Transverse colon (tissue), 3 donors: ENCODE measurements around the gene MROH2A.

Source experiments
- CTCF ChIP-seq, 5 experiments: fragments of 200-600 bp in 3 of 5; fragments of 450-650 bp in 2 of 5; sonication (generic) in 3 of 5; IDR thresholded peaks; 1 replicate in 2 of 5; 2 replicates in 3 of 5; pipeline ENCODE4 v1.5.1; 2016 to 2017; ENCODE audit warnings: antibody characterized with exemption in 5 of 5, inconsistent platforms in 3 of 5, mild to moderate bottlenecking in 2 of 5, moderate library complexity in 1 of 5
- POLR2A ChIP-seq: fragments of 450-650 bp; IDR thresholded peaks from one replicate; pipeline ENCODE4 v1.6.1; 2016; ENCODE audit warnings: antibody characterized with exemption, mild to moderate bottlenecking, moderate library complexity

DNA sequence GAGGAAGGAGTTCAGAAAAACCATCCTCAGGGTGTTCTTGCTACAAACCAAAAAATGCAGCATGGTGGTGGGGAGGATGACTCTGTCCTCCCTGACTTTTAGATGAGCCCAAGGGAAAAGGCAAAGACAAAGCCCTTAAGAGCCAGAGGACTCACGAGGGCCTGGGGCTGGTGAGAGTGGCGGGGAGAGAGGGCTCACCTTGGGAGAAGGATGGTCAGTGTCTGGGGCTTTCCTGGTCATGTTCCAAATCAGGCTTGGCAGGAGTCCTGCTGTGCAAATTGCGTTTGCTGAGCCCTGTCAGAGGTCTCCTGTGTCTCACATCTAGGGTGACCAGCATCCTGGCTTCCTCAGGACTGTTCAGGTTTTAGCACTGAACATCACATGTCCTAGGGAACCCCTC, 13.4 kb upstream of the MROH2A start:
- TF ChIP-seq CTCF (IDR thresholded peaks at IDR 0.05) = no peak
- no peak for TF ChIP-seq POLR2A
